ENCODE data around the gene GPR61.

Gene GPR61

DNA sequence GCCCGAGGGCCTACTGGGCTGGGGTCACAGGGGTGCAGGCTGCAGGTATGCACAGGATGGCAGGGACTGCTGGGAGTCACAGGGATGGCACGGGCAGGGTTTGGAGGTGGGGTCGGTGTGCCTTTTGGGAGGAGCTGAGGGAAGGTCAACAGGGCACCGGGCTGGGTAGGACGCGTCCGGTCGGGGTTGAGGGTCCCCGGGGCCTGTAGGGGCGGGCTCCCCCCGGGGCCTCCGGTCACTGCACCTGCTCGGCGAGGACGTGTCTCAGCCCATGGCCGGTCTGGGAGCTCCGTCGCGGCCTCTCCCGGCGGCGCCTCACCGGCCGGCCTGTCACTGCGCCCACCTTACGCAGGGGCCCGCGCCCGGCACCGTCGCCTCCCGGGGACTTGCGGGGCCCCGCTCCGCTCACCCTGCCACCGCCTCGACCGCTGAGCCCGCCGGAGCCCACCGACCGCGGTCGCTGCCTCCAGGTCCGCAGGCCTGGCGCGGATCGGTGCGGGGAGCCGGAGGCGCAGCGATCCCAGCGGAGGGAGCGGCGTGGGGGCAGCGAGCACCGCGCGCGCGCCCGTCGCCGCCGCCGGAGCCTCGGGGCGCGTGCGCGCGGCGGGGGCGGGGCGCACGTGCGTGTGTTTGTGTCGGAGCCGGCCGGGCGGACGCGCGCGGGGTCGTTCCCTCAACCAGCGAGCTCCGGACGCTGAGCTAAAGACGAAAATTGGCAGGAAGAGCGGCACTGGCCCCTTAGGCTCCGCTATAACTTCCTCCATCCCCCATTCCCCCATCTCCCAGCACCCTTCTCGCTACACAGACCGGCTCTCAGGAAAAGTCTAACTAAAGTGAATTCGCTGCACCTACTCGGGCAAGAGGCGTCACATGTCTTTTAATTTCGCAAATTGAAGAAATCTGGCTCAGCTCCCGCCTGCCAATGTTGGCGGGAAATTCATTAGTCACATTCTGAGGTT is 30.2 kb upstream of the GPR61 start, which contains the start of gene AMIGO1:
Gene AMIGO1, minus strand, starts transcription at position 552 of the 959 bp plus-strand sequence. CDS start 815 bp downstream, outside the sequence.
- peak; percentile 78 for DNase-seq (ENCODE audit: low spot score)

DNA sequence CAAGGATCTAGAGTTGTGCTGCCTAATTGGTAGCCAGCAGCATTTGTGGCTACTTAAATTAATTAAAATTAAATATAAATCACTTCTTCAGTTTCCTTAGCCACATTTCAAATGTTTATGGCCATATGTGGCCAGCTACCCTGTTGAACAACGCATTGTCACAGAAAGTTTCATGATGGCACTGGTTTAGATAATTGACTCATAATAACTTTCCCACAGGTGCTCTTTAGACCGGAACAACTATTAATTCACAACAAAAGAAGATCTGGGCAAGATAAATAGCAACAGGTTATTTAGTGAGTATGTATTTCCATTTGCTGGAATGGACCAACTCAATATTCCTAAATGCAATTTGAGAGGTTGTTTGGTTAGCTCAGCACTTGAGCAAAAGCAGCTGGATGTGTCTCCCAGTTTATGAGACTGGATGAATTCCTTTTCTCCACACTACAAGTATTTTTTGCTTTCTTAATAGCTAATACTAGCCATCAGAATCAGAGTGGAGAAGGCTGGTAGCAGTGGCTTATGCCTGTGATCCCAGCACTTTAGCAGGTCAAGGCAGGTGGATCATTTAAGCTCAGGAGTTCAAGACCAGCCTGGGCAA is 26.5 kb upstream of the GPR61 start:
- DNase-seq (ENCODE audit: low spot score): no peak

DNA sequence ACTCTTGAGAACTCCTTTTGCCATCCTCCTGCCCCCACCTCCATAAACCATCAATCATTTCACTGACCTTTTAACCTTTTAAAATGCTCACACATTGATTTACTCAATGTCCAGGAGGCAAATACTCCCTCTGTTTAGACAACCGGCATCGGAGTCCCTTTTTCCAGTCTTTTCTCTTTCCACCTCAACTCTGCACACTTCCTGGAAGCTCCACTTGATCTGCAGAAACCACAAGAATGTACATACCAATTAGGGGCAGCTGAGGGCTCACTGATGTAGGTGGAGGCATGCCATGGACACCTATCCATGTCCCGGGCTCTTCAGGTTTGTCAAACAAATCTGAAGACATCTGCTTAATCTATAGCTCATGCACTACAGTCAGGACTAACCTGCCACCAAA is 24.8 kb upstream of the GPR61 start:
- no peak for DNase-seq (ENCODE audit: low spot score)

DNA sequence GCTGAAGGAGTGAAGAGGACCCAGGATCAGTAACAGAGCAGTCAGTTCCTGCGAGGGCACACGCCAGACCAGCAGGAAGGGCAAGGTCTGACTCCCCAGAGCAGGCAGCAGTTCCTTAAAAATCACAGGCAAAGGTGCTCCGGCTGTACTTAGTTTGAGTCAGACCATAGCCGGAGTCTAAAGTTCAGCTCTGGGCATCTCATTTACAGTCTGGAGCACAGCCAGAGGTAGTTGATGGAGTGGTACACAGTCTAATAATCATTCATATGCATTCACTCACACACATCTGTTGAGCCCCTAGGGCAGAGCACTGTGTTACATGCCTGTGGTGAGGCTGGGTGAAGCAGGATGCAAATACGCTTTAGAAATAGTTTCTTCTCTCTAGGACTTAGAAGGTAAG is 22.8 kb upstream of the GPR61 start:
- no peak for DNase-seq (ENCODE audit: low spot score)

DNA sequence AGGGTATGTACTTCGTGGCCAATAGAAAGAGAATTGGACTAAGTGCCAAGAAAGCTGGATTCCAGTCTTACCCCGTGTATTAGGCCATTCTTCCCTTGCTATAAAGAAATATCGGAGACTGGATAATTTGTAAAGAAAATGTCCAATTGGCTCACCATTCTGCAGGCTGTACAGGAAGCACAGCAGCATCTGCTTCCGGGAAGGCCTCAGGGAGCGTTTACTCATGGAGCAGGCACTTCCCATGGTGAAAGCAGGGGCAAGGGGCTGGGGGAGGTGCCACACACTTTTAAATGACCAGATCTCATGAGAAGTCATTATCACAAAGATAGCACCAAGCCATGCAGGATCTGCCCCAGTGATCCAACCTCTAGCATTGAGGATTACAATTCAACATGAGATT is 22.3 kb upstream of the GPR61 start:
- DNase-seq (ENCODE audit: low spot score): no peak

DNA sequence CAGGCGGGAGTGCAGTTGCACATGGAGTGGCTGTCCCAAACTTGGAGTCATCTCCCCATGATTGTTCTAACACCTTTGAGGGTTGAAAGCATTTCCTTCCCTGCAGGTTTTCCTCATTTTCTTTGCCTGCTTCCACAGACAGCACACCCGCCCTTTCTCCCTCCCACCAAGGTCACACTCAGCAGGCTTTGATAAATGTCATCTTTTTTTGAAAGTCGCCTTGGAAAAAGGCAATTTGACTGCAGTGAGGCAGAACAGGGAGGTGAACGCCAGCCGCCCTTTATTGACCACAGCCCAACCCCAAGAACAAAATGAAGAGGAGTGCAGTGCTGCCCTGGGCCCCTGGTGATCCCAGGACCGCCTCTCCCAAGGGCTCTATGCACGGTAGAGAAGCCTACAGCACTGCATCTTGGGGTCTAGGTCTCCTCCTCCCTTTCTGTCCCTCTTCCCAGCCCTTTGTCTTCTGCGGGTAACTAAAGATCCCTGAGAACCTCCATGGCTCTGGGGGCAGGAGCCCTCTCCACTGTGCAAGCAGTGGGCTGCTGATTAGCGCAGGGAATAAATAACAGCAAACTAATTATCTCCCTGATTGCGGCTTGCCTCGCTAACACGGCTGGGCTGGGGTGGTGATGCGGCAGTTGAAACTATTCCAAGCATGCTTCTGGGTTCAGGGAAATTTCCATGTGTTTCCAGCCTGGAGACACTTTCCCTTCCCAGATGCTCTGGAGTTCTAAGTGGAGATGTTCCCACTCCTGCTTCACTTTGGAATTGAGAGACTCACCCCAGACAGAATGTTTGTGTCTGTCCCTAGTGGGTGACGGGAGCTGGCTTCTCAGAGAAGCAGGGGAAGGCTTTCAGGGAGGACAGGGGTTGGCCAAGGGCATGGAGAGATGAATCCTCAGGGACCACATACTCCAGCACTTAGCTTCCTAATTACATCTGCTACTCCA is 18.4 kb upstream of the GPR61 start:
- peak; percentile 49 for DNase-seq (ENCODE audit: low spot score)

DNA sequence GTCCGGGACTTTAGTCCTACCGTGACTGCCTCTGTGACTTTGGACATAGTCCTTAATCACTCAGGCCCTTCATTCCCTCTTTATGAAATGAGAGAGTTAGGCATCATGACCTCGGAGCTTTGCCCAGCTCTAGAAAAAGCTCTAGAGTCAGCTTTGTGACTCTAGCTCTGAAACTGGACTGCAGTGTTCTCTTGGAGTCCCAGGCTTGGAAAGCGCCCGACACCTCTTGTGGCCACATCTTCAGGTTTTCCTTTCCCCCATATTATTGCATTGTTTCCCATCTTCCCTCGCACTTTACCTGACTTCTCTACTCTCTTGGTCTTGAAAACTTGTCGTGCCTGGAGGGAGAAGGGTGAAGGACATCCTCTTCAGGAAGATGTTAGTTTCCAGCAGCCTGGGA is 17.6 kb upstream of the GPR61 start:
- no peak for DNase-seq (ENCODE audit: low spot score)

DNA sequence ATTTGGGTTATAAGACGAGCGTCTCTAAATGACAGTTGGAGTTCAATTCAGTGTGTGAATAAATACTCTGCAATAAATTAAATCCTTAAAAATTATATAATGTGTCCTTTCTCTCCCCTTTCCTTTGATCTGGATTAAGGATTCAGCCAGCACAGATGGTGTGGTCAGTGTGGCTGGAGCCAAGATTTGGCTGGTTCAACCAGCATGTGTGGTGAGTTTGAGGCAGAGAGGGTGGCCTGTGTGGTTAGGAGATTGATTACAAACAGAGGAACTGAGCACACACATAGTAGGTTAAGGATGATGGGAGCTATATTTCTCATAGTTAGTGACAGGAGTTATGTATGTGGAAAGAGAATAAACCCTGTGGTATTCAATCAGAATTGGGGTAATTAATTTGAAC is 16.0 kb upstream of the GPR61 start:
- no peak for DNase-seq (ENCODE audit: low spot score)

DNA sequence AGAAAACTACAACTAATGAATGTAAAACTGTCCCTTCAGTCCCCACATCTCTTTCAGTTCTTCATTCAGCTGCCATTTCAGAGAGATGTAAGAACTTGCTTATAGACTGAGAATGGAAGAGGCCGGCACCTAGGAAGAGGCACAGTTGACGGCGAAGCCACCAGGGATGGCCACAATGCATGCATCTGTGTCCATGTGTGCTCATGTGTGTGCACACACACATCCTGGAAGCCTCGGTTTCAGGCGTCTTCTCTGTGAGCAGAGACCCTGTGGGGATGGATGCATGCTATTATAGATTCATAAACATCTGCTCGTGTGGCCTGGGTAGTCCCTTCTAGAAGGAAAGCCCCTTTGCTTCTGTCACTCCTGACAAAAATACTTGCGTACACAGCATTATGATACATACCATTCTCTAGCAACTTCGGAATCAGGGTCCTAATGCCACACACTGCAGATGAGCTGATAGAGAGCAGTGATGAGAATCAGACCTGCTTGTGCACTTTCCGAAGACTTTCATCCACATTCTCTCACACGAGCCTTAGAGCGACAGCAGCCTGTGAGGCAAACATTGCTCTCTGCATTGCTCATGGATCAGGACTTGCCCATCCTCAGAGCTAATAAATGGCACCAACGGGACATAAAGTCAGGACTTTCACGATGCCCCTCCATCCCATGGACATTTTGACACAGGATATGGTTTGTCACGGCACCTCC is 12.4 kb upstream of the GPR61 start:
- no peak for DNase-seq (ENCODE audit: low spot score)

DNA sequence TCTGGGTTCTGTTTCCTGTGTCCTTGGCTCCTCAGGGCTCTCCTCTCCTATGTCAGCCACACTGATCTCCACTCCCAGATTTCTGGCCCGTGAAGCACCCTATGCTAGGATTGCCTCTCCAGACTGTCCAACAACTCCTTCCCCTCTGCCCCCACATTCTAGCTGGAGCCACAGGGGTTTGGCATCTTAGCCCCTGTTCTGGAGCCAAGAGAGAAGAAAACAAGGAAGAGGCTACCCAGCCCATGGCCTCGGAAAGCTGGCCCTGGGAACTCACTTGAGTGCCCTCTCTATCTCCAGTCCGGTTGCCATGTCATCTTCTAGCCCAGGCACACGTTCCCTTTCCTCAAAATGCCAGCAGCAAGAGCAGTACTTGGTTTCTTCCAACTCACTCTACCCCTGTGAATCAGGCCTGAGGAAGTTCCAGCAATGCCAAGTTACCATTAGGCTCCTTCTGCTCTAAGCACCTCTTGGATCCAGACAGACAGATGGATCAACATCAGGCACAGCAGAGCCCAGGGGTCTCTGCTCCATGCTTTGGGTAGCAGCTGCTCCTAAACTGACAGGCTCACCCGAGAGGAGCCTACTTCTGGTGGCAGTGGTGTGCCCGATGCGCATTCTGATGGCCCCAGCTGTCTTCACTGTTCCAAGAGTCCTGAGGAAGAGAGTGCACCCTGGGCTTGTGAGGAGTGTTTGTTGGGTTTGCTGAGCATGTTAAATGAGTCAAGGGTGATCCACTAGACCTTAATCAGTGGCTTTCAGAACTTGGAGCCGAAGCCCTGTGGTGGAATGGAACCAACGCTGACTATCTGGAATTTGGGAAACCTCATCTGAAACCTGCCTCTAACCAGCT is 11.6 kb upstream of the GPR61 start:
- no peak for DNase-seq (ENCODE audit: low spot score)

DNA sequence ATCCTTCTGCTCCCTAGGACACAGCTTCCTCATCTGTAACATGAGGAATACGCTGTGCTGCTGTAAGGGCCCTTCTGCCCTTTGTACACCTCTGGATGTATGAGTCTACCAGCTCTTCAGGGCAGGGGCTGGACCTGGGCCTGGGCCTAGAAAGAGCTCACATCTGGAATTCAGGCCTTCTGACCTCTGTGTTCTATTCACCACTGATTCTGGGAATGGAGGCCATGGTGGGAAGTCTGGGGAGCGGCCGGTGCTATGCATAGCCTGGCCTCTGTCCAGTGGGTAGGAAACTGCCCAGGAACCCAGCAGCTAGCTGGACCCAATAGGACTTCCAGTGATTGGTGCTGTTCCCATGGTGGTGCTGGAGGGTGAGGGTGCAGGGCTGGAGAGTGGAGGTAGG is 11.0 kb upstream of the GPR61 start:
- no peak for DNase-seq (ENCODE audit: low spot score)

DNA sequence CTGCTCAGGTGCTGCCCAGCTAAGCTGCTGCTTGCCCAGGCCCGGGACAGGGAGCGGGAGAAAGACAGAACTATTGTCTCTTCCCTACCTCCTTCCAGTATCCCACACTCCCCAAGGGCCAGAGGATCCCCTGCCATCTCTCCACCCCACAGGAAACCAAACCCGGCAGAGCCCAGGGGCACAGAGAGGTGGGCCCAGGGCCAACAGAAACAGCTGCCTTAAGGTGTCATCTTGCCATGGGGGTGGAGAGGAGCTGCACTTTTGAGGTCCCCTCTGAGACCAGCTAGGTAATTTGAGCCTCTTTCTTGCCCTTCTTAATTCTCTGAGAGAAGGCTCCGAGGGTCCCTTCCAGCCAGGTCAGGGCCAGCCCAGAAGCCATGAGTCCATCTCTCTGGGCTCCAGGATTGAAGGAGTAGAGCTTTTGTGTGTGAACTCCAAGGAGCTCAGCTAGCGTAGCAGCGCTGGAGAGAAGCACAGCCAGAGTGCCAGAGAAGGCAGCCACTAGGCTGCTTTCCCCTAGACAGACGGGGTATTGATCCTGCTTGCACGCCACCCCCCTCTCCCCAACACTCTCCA is 9.7 kb upstream of the GPR61 start:
- no peak for DNase-seq (ENCODE audit: low spot score)

DNA sequence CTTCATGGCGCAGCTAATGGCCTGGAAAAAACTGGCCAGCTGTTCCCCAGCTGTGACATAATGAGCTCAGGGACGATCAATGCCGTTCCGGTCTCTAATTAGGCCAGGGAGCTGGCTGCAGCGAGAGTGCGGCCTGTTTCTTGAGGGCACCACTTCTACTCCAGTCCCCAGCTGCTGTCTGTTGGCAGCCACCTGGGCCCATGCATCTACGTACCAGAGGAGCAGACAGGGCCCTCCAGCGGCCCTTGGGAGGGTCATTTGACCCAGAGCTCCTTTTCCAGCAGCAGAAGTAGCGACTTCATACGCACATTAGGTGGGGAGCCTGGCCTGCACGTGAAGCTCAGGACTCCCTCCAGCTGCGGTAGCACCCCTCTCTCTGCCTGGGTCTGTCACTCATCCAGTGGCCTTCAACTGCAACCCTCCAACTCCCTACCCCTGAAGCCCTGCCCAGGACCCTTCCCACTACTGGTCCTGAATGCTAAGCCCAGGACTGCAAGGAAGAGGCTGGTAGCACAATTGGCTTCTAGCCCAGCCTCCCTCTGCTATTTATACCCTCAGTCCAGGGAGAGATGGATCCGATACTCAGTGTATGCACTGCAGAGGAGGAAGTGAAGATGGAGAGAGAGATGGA is 9.1 kb upstream of the GPR61 start:
- no peak for DNase-seq (ENCODE audit: low spot score)

DNA sequence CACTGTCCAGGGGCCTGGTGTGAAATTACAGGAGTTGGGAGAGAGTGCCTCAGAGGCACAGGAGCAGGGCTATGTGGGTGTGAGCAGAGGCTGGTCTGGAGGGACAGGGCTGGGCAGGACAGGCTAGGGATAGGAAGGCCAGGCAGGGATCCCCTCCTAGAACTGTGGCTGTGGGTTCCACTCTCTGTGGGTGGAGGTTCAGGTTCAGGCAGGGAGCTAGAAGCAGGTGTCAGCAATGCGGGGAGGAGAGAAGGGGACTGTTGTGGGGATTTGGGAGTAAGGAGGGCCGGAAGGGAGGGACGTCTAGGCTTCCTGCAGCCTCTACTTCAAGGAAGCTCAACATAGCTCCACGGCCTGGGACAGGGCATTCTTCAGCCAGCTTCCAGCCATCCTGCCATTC is 8.3 kb upstream of the GPR61 start:
- no peak for DNase-seq (ENCODE audit: low spot score)

DNA sequence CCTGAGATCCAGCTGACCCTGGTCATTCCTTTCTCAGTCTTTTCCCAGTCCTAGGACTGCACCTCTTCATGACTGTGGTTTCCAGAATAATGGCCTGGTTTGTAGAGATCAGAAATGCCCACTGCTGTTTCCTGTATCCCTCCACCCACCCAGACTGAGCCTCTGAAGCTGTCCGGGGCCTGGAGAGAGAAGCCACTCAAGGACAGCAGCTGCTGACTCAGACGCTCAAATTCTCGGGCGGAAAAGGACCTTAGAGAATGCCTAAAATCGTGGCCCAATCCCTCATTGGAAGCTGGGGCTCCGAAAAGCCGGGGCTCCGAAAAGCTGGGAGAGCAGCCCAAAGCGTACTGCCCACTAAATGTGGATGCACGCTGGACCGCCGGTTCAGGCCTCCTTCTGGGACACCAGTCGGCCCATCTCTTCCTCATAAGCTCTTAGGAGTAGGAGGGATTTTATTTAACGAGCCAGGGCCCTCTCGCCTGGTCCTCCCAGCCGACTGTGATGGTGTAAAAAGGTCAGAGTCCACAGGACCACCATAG is 7.8 kb upstream of the GPR61 start:
- no peak for DNase-seq (ENCODE audit: low spot score)

DNA sequence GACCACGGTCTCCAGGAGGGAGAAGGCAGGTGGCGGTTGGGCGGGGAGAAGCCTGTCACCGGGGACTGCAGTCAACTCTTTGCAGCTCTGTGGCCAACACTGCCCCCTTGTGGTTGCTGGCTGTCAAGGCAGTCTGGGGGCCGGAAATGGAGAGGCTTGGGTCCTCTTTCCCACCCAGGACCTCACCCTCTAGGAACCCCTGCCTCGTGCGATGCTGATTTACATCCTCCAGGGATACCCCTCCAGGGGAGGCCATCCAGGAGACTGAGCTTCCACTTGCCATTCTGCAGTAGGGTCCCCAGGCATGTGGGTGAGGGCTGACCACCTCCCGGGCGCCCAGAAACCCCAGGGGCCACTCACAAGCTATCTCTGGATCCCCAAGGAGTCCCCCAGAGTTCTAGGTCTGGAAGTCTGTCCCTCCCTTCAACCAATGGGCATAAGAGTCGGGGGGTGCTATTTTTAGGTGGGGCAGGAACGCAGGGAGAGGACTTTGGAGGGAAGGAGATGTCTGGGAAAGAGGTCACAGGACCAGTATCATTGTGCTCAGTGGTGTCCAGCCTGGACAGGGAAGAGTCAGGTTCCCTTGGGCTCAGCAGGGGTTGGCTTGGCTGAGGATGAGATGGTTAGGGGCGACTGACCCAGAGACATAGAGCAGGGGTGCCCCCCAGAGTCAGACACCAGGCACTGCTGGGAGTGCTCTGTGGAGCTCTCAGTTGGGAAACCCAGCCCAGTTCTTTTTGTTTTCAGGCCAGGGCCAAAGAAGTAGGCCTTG is 7.1 kb upstream of the GPR61 start:
- peak; percentile 88 for DNase-seq (ENCODE audit: low spot score)

DNA sequence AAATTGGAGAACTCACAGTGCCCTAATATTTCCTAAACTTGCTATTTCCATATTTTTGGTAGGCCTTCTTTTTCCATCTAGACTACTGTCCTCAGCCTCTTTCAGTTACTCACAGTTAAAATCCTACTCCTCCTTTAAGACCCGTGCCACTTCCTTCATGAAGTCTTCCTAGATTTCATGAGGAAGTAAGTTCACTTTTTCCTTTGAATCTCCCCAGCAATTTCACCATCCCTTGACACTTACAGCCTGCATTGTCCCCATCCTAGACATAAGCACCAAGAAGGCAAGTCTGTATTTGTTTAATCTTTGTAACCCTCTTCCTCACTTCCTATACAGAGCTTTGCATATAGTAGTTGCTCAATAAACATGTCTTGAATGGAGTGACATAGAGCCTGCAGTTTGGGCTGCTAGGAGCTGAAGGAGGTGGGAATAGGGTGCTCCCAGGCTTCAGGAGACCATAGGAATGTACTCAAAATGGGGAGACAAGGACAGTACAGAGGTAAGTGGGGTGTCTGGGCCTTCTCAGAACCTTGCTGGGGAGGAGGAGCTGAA is 5.3 kb upstream of the GPR61 start:
- DNase-seq (ENCODE audit: low spot score): no peak

DNA sequence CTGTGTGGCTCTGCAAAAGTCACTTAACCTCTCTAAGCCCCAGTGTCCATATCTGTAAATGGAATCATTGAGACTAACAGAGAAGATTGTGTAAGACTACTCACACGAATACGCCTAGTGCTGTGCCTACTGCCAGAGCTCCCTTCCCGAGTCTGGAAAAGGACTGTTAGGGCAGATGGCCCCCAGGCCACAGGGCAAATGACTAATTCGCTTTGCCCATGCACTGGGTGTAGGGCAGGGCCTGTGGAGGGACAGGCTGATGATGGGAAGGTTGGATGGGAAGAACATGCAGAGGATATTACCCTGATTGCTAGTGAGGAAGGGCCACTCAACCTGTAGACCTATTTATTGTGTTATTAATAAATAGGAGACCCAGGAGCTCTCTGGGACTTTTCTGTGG is 4.2 kb upstream of the GPR61 start:
- DNase-seq (ENCODE audit: low spot score): no peak
